Fibroblast of lung (primary cell): ENCODE measurements around the gene PLK3. TPM values are rescaled to one million over a fixed set of nuclear protein-coding genes. Genes with fewer than 3 reads are reported as not detected.

Experiments used
- DNase-seq, 2 donors: peaks; one replicate each; pipeline versions ENCODE4 v3.0.0 to v3.0.0-alpha.2; 2010; ENCODE audit warnings: low read depth in 2 of 2
- H2AFZ ChIP-seq: 2 replicates; pipeline ENCODE4 v1.5.1; 2012; ENCODE audit warnings: low read length, control low read depth, inconsistent platforms
- H3K27ac ChIP-seq: 2 replicates; pipeline ENCODE4 v1.5.1; 2011; ENCODE audit warnings: low read length, control low read depth; ENCODE audit not compliant: insufficient read depth
- H3K27me3 ChIP-seq: 2 replicates; pipeline ENCODE4 v1.5.1; 2011; ENCODE audit warnings: mild to moderate bottlenecking, low read length; ENCODE audit not compliant: control insufficient read depth, insufficient read depth
- H3K36me3 ChIP-seq: 2 replicates; pipeline ENCODE4 v1.5.1; 2011; ENCODE audit warnings: low read length; ENCODE audit not compliant: control insufficient read depth, insufficient read depth
- H3K4me1 ChIP-seq: 2 replicates; pipeline ENCODE4 v1.5.1; 2011; ENCODE audit warnings: low read length; ENCODE audit not compliant: control insufficient read depth, insufficient read depth; ENCODE audit errors: extremely low read depth
- H3K4me2 ChIP-seq: 2 replicates; pipeline ENCODE4 v1.5.1; 2011; ENCODE audit warnings: low read length, control low read depth; ENCODE audit not compliant: insufficient read depth; ENCODE audit errors: extremely low read depth
- H3K4me3 ChIP-seq, 4 experiments: fragments of 200-600 bp in 1 of 4; sonication (generic) in 1 of 4; replicated peaks in 1 of 4; 2 replicates each; pipeline ENCODE4 v1.5.1; 2011 to 2016; ENCODE audit warnings: low read length in 4 of 4, low read depth in 3 of 4, mild to moderate bottlenecking in 3 of 4, control low read depth in 2 of 4, inconsistent platforms in 1 of 4, mixed read lengths in 1 of 4; ENCODE audit not compliant: insufficient read depth in 1 of 4; ENCODE audit errors: control extremely low read depth in 1 of 4
- H3K79me2 ChIP-seq: 2 replicates; pipeline ENCODE4 v1.5.1; 2012; ENCODE audit warnings: mild to moderate bottlenecking, low read length, inconsistent platforms; ENCODE audit not compliant: control insufficient read depth, insufficient read depth
- H3K9ac ChIP-seq: 2 replicates; pipeline ENCODE4 v1.5.1; 2011; ENCODE audit warnings: mild to moderate bottlenecking, low read length, control low read depth; ENCODE audit not compliant: insufficient read depth
- H3K9me3 ChIP-seq: 2 replicates; pipeline ENCODE4 v1.5.1; 2012; ENCODE audit warnings: low read depth, low read length; ENCODE audit not compliant: control insufficient read depth, insufficient read depth
- H4K20me1 ChIP-seq: 2 replicates; pipeline ENCODE4 v1.5.1; 2011; ENCODE audit warnings: low read length; ENCODE audit not compliant: control insufficient read depth, insufficient read depth; ENCODE audit errors: extremely low read depth
- CTCF ChIP-seq, 2 donors: IDR thresholded peaks in 1 of 2; conservative IDR thresholded peaks in 1 of 2; 1 replicate in 1 of 2; 2 replicates in 1 of 2; pipeline ENCODE4 v1.5.1; 2011 to 2012; ENCODE audit warnings: low read length in 2 of 2, control low read depth in 1 of 2, inconsistent platforms in 1 of 2, low read depth in 1 of 2, mild to moderate bottlenecking in 1 of 2
- EZH2 ChIP-seq: IDR thresholded peaks from 2 replicates; pipeline ENCODE4 v1.5.1; 2012; ENCODE audit warnings: low read length, control low read depth, mild to moderate bottlenecking; ENCODE audit errors: missing control alignments
- polyA plus RNA-seq, 2 donors: library from polyadenylated mRNA; depleted of rRNA in 1 of 2; stranded (reverse) in 1 of 2; unstranded in 1 of 2; fragments of >200 nt; gene quantifications; 2 replicates each; pipeline ENCODE4 v1.2.1, GENCODE V29; 2011 to 2012; ENCODE audit warnings: missing spikeins in 1 of 2
- total RNA-seq: library from RNA; depleted of rRNA; stranded (reverse); fragments of >200 nt; gene quantifications from 2 replicates; pipeline ENCODE4 v1.2.1, GENCODE V29; 2014

Gene PLK3
- total and polyA plus RNA-seq, 2 donors (not counting 1 experiment from before 2014, with no cell fraction given) = 12.2 to 30.6 TPM

- Histone ChIP-seq H3K4me1 (peaks cover 34% of the 10 kb centered on the region), H3K27me3 (no peaks in the 10 kb centered on the region), H3K4me3 (peak overlapping the region; percentile 65 to 98 (median 93)), H3K4me2 (peak overlapping the region; percentile 100), H2AFZ (no peak overlapping the region), H3K9ac (peak overlapping the region; percentile 55), H4K20me1 (no peaks in the 10 kb centered on the region), H3K9me3 (no peaks in the 10 kb centered on the region), H3K36me3 (peaks cover 40% of the 10 kb centered on the region), H3K79me2 (peaks cover 46% of the 10 kb centered on the region), H3K27ac (peak overlapping the region; percentile 81)
- TF ChIP-seq CTCF (conservative IDR thresholded peaks at IDR 0.05 in 1 of 2, IDR thresholded peaks at IDR 0.05 in 1 of 2; ENCODE audit: low read depth in 1 of 2, low read length in 2 of 2) = no peak
- TF ChIP-seq EZH2 = no peak
- no peak for DNase-seq
Measured at GRCh38 chr1:44801491-44802305, 1.5 kb downstream of the PLK3 start.

- Histone ChIP-seq H3K27me3 (no peaks in the 10 kb centered on the region), H3K4me3 (peak overlapping the region; percentile 65 to 98 (median 93)), H4K20me1 (no peaks in the 10 kb centered on the region), H3K9me3 (no peaks in the 10 kb centered on the region), H3K79me2 (peaks cover 46% of the 10 kb centered on the region), H3K4me2 (peak overlapping the region; percentile 100), H2AFZ (no peak overlapping the region), H3K4me1 (peaks cover 39% of the 10 kb centered on the region), H3K36me3 (peaks cover 41% of the 10 kb centered on the region), H3K9ac (peak overlapping the region; percentile 55), H3K27ac (peak overlapping the region; percentile 81)
- TF ChIP-seq EZH2 (no peak), CTCF (conservative IDR thresholded peaks at IDR 0.05 in 1 of 2, IDR thresholded peaks at IDR 0.05 in 1 of 2; ENCODE audit: low read depth in 1 of 2, low read length in 2 of 2) (no peak)
- no peak for DNase-seq
Measured at GRCh38 chr1:44802306-44803061, 2.3 kb downstream of the PLK3 start.

- no peak for DNase-seq
- H3K27me3 ChIP-seq = no peaks in the 10 kb centered on the region
- H2AFZ ChIP-seq = no peak overlapping the region
- no peak for TF ChIP-seq EZH2
- TF ChIP-seq CTCF (conservative IDR thresholded peaks at IDR 0.05 in 1 of 2, IDR thresholded peaks at IDR 0.05 in 1 of 2; ENCODE audit: low read depth in 1 of 2, low read length in 2 of 2) = no peak
- H3K4me2 ChIP-seq = peak overlapping the region; percentile 32
- H4K20me1 ChIP-seq = no peaks in the 10 kb centered on the region
- H3K4me1 ChIP-seq = peaks cover 41% of the 10 kb centered on the region
- no peak overlapping the region for H3K9ac ChIP-seq
- no peaks in the 10 kb centered on the region for H3K9me3 ChIP-seq
- H3K27ac ChIP-seq = peak overlapping the region; percentile 51
- peaks cover 46% of the 10 kb centered on the region for H3K79me2 ChIP-seq
- H3K36me3 ChIP-seq = peaks cover 41% of the 10 kb centered on the region
- peak overlapping the region in 2 of 4 experiments; percentile 11 to 92 for H3K4me3 ChIP-seq
Measured at GRCh38 chr1:44803062-44803311, 2.8 kb downstream of the PLK3 start.
